SIG-M5 treated with dmso at 0.1 percent for 504 hours (cell line): ENCODE data around the gene ARHGEF7.

ENCODE experiments used
- DNase-seq: peaks from one replicate; lab custom pipeline; 2025; ENCODE audit not compliant: unreplicated experiment; lab: John Stamatoyannopoulos, UW

ARHGEF7 gene

GRCh38 chr13:111219950-111220349 lies 104.8 kb downstream of the ARHGEF7 start:
- DNase-seq = no peak

- no peak for DNase-seq
These were observed 110.1 kb downstream of the ARHGEF7 start for GRCh38 chr13:111225166-111225565.

- no peak for DNase-seq
These were observed 110.9 kb downstream of the ARHGEF7 start for GRCh38 chr13:111225810-111226546.

GRCh38 chr13:111227405-111227804 lies 112.3 kb downstream of the ARHGEF7 start:
- no peak for DNase-seq

- no peak for DNase-seq
These were observed 113.4 kb downstream of the ARHGEF7 start for GRCh38 chr13:111228262-111229144.

- no peak for DNase-seq
These were observed 115.3 kb downstream of the ARHGEF7 start for GRCh38 chr13:111230385-111230930.

- no peak for DNase-seq
These were observed 117.1 kb downstream of the ARHGEF7 start for GRCh38 chr13:111232191-111232590.

GRCh38 chr13:111233080-111233479 lies 118.0 kb downstream of the ARHGEF7 start:
- DNase-seq = no peak

- peak; percentile 9 for DNase-seq
These were observed 124.9 kb downstream of the ARHGEF7 start for GRCh38 chr13:111239764-111240670.

- DNase-seq = no peak
These were observed 126.1 kb downstream of the ARHGEF7 start for GRCh38 chr13:111241006-111241755.

- no peak for DNase-seq
These were observed 126.8 kb downstream of the ARHGEF7 start for GRCh38 chr13:111241862-111242261.

GRCh38 chr13:111242585-111242984 lies 127.5 kb downstream of the ARHGEF7 start:
- no peak for DNase-seq

- DNase-seq = no peak
These were observed 128.9 kb downstream of the ARHGEF7 start for GRCh38 chr13:111243981-111244380.

GRCh38 chr13:111245576-111246384 lies 130.7 kb downstream of the ARHGEF7 start:
- no peak for DNase-seq

- peak; percentile 9 for DNase-seq
These were observed 132.4 kb downstream of the ARHGEF7 start for GRCh38 chr13:111247552-111247951.

GRCh38 chr13:111248822-111249221 lies 133.7 kb downstream of the ARHGEF7 start:
- DNase-seq = no peak

- no peak for DNase-seq
These were observed 134.7 kb downstream of the ARHGEF7 start for GRCh38 chr13:111249637-111250360.

GRCh38 chr13:111251646-111252445 lies 136.7 kb downstream of the ARHGEF7 start:
- no peak for DNase-seq
